Left ventricle myocardium inferior (tissue), 1 donor: ENCODE measurements around the gene LIN7A. TPM values are rescaled to one million over a fixed set of nuclear protein-coding genes. Genes with fewer than 3 reads are reported as not detected.
"Not testable (repeated sequence)": the region's sequence is repeated elsewhere in the genome, so short reads cannot be mapped to it uniquely, and the experiment has no call there.

Source experiments
- DNase-seq: peaks from one replicate; pipeline ENCODE4 v3.0.0-alpha.2; 2020
- H3K27ac ChIP-seq: fragments of 200-600 bp; replicated peaks from 2 replicates; pipeline ENCODE4 v1.8.0; 2021
- H3K27me3 ChIP-seq: fragments of 200-600 bp; 2 replicates; pipeline ENCODE4 v1.8.0; 2021; ENCODE audit warnings: low read depth
- H3K36me3 ChIP-seq: fragments of 200-600 bp; 2 replicates; pipeline ENCODE4 v1.8.0; 2021
- H3K4me1 ChIP-seq: fragments of 200-600 bp; 2 replicates; pipeline ENCODE4 v1.8.0; 2021
- H3K4me3 ChIP-seq: fragments of 200-600 bp; 2 replicates; pipeline ENCODE4 v1.8.0; 2021; ENCODE audit warnings: mild to moderate bottlenecking, moderate library complexity
- H3K9me3 ChIP-seq: fragments of 200-600 bp; replicated peaks from 2 replicates; pipeline ENCODE4 v1.8.0; 2021
- intact Hi-C: fragments of 100-400 bp; cut with micrococcal nuclease; formaldehyde crosslinking; loops from one replicate; pipeline ENCODE4 v1.11.0; 2022
- total RNA-seq: library from RNA; stranded (reverse); fragmentation: NEBNext Ultra II Directional; extraction: Animal tissue kit (Norgen Biotek cat#: 25700); gene quantifications from one replicate; pipeline ENCODE4 v1.2.1, GENCODE V29; 2021
- TF ChIP-seq, protein P1 (sequence below): fragments of 200-600 bp; IDR thresholded peaks from 2 replicates; pipeline ENCODE4 v1.8.0; 2021; ENCODE audit warnings: antibody characterized with exemption, mild to moderate bottlenecking, borderline replicate concordance
- donor health status: DM: no; HTN: yes; CAD: no; lungs with severe emphysema.

Gene LIN7A
- total RNA-seq, 1 donor from 2014 or later, result 11.9 TPM

DNA sequence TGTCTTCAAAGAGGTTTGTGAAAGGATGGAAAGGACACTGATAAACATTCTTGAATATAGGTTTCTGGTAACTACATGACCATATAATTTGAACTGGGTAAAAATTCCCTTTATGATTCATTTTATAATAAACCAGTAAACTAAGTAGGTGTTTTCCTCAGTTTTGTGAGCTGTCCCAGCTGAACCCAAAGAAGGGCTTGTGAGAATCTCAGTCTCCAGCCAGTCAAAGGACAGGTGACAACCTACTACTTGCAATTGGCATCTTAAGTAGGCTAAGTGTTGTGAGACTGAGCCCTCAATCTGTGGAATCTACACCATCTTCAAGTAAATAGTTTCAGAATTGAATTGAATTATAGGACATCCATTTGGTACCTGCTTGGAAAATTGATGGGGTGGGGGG lies 145.9 kb downstream of the LIN7A start:
- H3K27me3 ChIP-seq, result no peaks in the 10 kb centered on the region
- H3K4me3 ChIP-seq, result no peak overlapping the region
- H3K9me3 ChIP-seq, result no peaks in the 10 kb centered on the region
- H3K27ac ChIP-seq, result no peak overlapping the region
- no peaks in the 10 kb centered on the region for H3K4me1 ChIP-seq
- intact Hi-C loops, result no loop called here
- peaks cover 4% of the 10 kb centered on the region for H3K36me3 ChIP-seq
- no peak for DNase-seq
- TF ChIP-seq, protein P1, sequence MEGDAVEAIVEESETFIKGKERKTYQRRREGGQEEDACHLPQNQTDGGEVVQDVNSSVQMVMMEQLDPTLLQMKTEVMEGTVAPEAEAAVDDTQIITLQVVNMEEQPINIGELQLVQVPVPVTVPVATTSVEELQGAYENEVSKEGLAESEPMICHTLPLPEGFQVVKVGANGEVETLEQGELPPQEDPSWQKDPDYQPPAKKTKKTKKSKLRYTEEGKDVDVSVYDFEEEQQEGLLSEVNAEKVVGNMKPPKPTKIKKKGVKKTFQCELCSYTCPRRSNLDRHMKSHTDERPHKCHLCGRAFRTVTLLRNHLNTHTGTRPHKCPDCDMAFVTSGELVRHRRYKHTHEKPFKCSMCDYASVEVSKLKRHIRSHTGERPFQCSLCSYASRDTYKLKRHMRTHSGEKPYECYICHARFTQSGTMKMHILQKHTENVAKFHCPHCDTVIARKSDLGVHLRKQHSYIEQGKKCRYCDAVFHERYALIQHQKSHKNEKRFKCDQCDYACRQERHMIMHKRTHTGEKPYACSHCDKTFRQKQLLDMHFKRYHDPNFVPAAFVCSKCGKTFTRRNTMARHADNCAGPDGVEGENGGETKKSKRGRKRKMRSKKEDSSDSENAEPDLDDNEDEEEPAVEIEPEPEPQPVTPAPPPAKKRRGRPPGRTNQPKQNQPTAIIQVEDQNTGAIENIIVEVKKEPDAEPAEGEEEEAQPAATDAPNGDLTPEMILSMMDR, result no peak

DNA sequence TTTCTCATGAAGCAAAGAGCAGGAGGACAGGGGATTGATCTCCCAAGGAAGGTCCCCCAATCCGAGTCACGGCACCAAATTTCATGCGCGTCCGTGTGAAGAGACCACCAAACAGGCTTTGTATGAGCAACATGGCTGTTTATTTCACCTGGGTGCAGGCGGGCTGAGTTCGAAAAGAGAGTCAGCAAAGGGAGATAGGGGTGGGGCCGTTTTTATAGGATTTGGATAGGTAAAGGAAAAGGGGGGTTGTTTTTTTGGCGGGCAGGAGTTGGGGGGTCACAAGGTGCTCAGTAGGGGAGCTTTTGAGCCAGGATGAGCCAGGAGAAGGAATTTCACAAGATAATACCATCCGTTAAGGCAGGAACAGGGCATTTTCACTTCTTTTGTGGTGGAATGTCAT lies 149.3 kb downstream of the LIN7A start:
- H3K4me3 ChIP-seq, DNase-seq, H3K27ac ChIP-seq, H3K9me3 ChIP-seq, H3K27me3 ChIP-seq, H3K36me3 ChIP-seq, intact Hi-C loops, H3K4me1 ChIP-seq: not testable (repeated sequence)

DNA sequence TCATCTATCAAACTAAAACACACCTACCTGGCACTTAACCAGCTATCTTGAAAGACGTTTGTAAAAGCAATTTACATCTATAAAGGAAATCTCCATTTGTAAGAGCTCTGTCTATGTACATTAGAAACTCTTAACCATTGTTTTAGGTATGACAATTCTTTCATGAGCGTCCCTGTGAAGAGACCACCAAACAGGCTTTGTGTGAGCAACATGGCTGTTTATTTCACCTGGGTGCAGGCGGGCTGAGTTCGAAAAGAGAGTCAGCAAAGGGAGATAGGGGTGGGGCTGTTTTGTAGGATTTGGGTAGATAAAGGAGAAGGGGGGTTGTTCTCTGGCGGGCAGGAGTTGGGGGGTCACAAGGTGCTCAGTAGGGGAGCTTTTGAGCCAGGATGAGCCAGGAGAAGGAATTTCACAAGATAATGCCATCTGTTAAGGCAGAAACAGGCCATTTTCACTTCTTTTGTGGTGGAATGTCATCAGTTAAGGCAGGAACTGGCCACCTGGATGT lies 154.7 kb downstream of the LIN7A start:
- DNase-seq, H3K27ac ChIP-seq, intact Hi-C loops: not testable (repeated sequence)

DNA sequence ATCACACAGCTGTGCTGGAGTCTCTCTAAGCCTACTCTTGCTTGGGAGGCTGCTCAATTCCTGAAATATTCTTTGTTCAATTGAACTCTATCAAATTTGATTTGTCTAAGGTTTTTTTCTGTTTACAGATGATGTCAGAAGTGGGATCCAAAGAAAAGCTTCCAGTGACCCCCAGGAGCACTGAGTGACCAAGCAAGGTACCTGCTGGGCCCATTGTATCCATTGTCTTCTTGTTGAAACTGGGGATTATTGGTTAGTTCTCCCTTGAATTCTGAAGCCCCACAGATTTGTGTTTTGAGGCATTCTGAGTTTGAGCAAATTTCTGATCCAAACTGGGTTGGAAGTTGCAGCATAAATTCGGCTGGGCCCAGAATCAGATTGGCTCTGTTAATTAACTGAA lies 156.4 kb downstream of the LIN7A start:
- TF ChIP-seq, protein P1, result no peak
- H3K9me3 ChIP-seq, result no peaks in the 10 kb centered on the region
- DNase-seq, result no peak
- no peak overlapping the region for H3K27ac ChIP-seq
- peaks cover 18% of the 10 kb centered on the region for H3K4me1 ChIP-seq
- H3K36me3 ChIP-seq, result no peaks in the 10 kb centered on the region
- no peaks in the 10 kb centered on the region for H3K27me3 ChIP-seq
- intact Hi-C loops, result no loop called here
- H3K4me3 ChIP-seq, result no peak overlapping the region

More for the DNA sequence above, 154.7 kb downstream of the LIN7A start:
- H3K9me3 ChIP-seq, H3K4me3 ChIP-seq, H3K36me3 ChIP-seq, H3K4me1 ChIP-seq, H3K27me3 ChIP-seq: not testable (repeated sequence)

DNA sequence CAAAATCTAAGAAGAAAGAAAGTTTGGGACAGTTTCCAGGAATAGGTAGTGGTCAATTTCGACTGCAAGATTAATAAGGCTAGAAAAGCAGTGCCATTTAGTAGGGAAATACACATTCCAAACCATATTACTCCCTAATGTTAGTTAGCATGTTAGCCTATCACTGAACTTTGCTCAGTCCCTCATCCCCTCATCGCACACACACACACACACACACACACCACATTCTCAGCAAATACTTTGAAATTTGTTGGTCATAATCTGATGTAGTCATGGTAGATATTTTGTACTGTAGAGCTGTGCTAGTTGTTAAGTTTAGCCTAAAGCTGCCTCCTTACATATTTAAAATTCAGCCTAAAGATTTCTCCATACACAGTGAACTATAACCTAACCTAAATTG lies 157.0 kb downstream of the LIN7A start:
- Histone ChIP-seq H3K4me1 (peaks cover 18% of the 10 kb centered on the region), H3K9me3 (no peaks in the 10 kb centered on the region), H3K27me3 (no peaks in the 10 kb centered on the region), H3K27ac (no peak overlapping the region), H3K4me3 (no peak overlapping the region), H3K36me3 (no peaks in the 10 kb centered on the region)
- intact Hi-C loops, result no loop called here
- no peak for DNase-seq
- TF ChIP-seq, protein P1, result no peak

DNA sequence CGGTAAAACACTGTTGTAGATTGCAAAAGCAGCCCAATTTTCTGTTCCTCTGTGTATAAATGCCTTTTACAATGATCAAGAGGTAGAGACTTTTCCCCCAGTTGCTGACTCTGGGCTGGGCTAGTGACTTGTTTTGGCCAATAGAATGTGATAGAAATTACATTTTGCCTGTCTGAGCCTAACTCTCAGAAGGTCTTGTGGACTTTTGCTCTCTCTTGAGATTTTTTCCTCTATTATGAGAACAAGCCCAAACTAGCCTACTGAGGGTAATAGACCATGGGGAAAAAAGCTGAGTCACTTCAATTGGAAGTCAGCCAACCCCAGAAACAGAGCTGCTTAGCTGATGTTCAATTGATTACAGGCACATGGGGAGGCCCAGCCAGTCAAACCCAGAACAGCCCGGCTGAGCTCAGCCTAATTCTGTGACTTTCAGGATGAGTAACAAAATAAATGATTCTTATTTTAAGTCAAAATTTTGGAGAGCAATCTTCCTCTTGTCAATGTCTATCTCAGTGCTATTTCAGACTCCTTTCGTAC lies 159.7 kb downstream of the LIN7A start:
- TF ChIP-seq, protein P1, result no peak
- no peaks in the 10 kb centered on the region for H3K36me3 ChIP-seq
- DNase-seq, result peak; percentile 31
- intact Hi-C loops, result no loop called here
- H3K9me3 ChIP-seq, result peaks cover 15% of the 10 kb centered on the region
- peak overlapping the region; percentile 70 for H3K27ac ChIP-seq
- H3K4me3 ChIP-seq, result no peak overlapping the region
- H3K4me1 ChIP-seq, result peaks cover 18% of the 10 kb centered on the region
- H3K27me3 ChIP-seq, result no peaks in the 10 kb centered on the region
